HepG2 (cell line): ENCODE results near the gene ATF3. TPM values are rescaled to one million over a fixed set of nuclear protein-coding genes. Genes with fewer than 3 reads are reported as not detected.

Experiments
- ARHGAP35 ChIP-seq: sonication (generic); formaldehyde crosslinking; IDR thresholded peaks from 2 replicates; pipeline ENCODE4 v1.9.0; 2022; ENCODE audit warnings: mild to moderate bottlenecking, inconsistent platforms, moderate library complexity, missing genetic modification reagents, borderline replicate concordance
- GABPA ChIP-seq, 2 experiments: IDR thresholded peaks; 2 replicates each; pipeline ENCODE4 v1.6.1; 2011 to 2016; ENCODE audit warnings: low read depth in 2 of 2, low read length in 1 of 2, missing biosample characterization in 1 of 2, missing genetic modification characterization in 1 of 2
- HNF4G ChIP-seq, 2 experiments: sonication (generic) in 1 of 2; formaldehyde crosslinking in 1 of 2; IDR thresholded peaks; 2 replicates each; pipeline versions ENCODE4 v1.4.0 to v1.6.1; 2011 to 2020; ENCODE audit warnings: borderline replicate concordance in 2 of 2, low read depth in 2 of 2, mild to moderate bottlenecking in 2 of 2, low read length in 1 of 2, missing genetic modification reagents in 1 of 2, moderate library complexity in 1 of 2
- MIER3 ChIP-seq: IDR thresholded peaks from 2 replicates; pipeline ENCODE4 v1.6.1; 2016; ENCODE audit warnings: missing compliant biosample characterization, borderline replicate concordance
- NBN ChIP-seq: fragments of 450-650 bp; conservative IDR thresholded peaks from 2 replicates; pipeline ENCODE4 v1.6.1; 2017
- NCOR1 ChIP-seq: fragments of 200-600 bp; sonication (generic); IDR thresholded peaks from 2 replicates; pipeline ENCODE4 v1.7.0; 2017; ENCODE audit warnings: antibody characterized with exemption, low read length, borderline replicate concordance
- RARA ChIP-seq: IDR thresholded peaks from 2 replicates; pipeline ENCODE4 v1.6.1; 2016; ENCODE audit warnings: missing genetic modification reagents, missing compliant biosample characterization
- SAFB2 ChIP-seq: sonication (generic); formaldehyde crosslinking; IDR thresholded peaks from 2 replicates; pipeline ENCODE4 v1.5.1; 2020; ENCODE audit warnings: missing genetic modification reagents, low read depth, mild to moderate bottlenecking, borderline replicate concordance
- SAP130 ChIP-seq: IDR thresholded peaks from 2 replicates; pipeline ENCODE4 v1.6.1; 2016; ENCODE audit warnings: low read depth
- TBL1XR1 ChIP-seq: fragments of 150-350 bp; IDR thresholded peaks from 2 replicates; pipeline ENCODE4 v1.6.1; 2014; ENCODE audit warnings: borderline replicate concordance, low read length; ENCODE audit not compliant: partially characterized antibody
- ZBTB8A ChIP-seq: sonication (generic); formaldehyde crosslinking; IDR thresholded peaks from 2 replicates; pipeline ENCODE4 v1.4.0; 2020; ENCODE audit warnings: mild to moderate bottlenecking, low read depth, missing genetic modification reagents, borderline replicate concordance
- ZC3H4 ChIP-seq: sonication (generic); formaldehyde crosslinking; IDR thresholded peaks from 2 replicates; pipeline ENCODE4 v1.4.0; 2020; ENCODE audit warnings: missing genetic modification reagents, borderline replicate concordance
- ZNF296 ChIP-seq: sonication (generic); formaldehyde crosslinking; conservative IDR thresholded peaks from 2 replicates; pipeline ENCODE4 v1.5.0; 2020; ENCODE audit warnings: mild to moderate bottlenecking, missing genetic modification reagents
- ZNF550 ChIP-seq: sonication (generic); formaldehyde crosslinking; IDR thresholded peaks from 2 replicates; pipeline ENCODE4 v1.4.0; 2020; ENCODE audit warnings: mild to moderate bottlenecking, missing genetic modification reagents, borderline replicate concordance
- ZNF564 ChIP-seq: sonication (generic); formaldehyde crosslinking; IDR thresholded peaks from 2 replicates; pipeline ENCODE4 v1.8.1; 2023; ENCODE audit warnings: mild to moderate bottlenecking, missing genetic modification reagents
- ZNF589 ChIP-seq: sonication (generic); formaldehyde crosslinking; conservative IDR thresholded peaks from 2 replicates; pipeline ENCODE4 v1.8.0; 2022; ENCODE audit warnings: mild to moderate bottlenecking, moderate library complexity, missing genetic modification reagents
- ZNF773 ChIP-seq: sonication (generic); formaldehyde crosslinking; IDR thresholded peaks from 2 replicates; pipeline ENCODE4 v1.4.0; 2020; ENCODE audit warnings: missing genetic modification reagents, borderline replicate concordance
- polyA plus RNA-seq, 8 experiments: library from polyadenylated mRNA; depleted of rRNA in 3 of 8; stranded (reverse) in 7 of 8; unstranded in 1 of 8; fragments of >200 nt; fragmentation: Illumina TruSeq in 4 of 8; extraction: Trizol in 4 of 8; gene quantifications; 2 replicates each; pipeline versions ENCODE4 v1.2.1 to v1.2.3, GENCODE V29; 2011 to 2016; ENCODE audit warnings: low read depth in 4 of 8, missing spikeins in 1 of 8, mixed read lengths in 1 of 8; ENCODE audit not compliant: insufficient read depth in 1 of 8
- total RNA-seq, 5 experiments: library from RNA; depleted of rRNA; stranded (reverse); fragments of >200 nt; fragmentation: Illumina TruSeq; extraction: Trizol; gene quantifications; 2 replicates each; pipeline ENCODE4 v1.2.3, GENCODE V29; 2016; ENCODE audit warnings: low read depth in 1 of 5
- TF ChIP-seq, protein P1 (sequence below): IDR thresholded peaks from 2 replicates; pipeline ENCODE4 v1.6.1; 2018; ENCODE audit warnings: missing genetic modification reagents, mild to moderate bottlenecking, missing compliant biosample characterization
- TF ChIP-seq, protein P2 (sequence below): sonication (generic); formaldehyde crosslinking; IDR thresholded peaks from 2 replicates; pipeline ENCODE4 v1.5.0; 2020; ENCODE audit warnings: missing genetic modification reagents
- TF ChIP-seq, protein P3 (sequence below): sonication (generic); formaldehyde crosslinking; IDR thresholded peaks from 2 replicates; pipeline ENCODE4 v1.9.0; 2022; ENCODE audit warnings: low read depth, missing genetic modification reagents
- TF ChIP-seq, protein P4 (sequence below): sonication (generic); formaldehyde crosslinking; IDR thresholded peaks from 2 replicates; pipeline ENCODE4 v1.5.0; 2020; ENCODE audit warnings: mild to moderate bottlenecking, missing genetic modification reagents, borderline replicate concordance

ATF3 gene
- total and polyA plus RNA-seq, 2 of the 13 experiments (the other 11 are each of a cell fraction or from before 2014, with no cell fraction given), result 5.0 to 13.0 TPM

DNA sequence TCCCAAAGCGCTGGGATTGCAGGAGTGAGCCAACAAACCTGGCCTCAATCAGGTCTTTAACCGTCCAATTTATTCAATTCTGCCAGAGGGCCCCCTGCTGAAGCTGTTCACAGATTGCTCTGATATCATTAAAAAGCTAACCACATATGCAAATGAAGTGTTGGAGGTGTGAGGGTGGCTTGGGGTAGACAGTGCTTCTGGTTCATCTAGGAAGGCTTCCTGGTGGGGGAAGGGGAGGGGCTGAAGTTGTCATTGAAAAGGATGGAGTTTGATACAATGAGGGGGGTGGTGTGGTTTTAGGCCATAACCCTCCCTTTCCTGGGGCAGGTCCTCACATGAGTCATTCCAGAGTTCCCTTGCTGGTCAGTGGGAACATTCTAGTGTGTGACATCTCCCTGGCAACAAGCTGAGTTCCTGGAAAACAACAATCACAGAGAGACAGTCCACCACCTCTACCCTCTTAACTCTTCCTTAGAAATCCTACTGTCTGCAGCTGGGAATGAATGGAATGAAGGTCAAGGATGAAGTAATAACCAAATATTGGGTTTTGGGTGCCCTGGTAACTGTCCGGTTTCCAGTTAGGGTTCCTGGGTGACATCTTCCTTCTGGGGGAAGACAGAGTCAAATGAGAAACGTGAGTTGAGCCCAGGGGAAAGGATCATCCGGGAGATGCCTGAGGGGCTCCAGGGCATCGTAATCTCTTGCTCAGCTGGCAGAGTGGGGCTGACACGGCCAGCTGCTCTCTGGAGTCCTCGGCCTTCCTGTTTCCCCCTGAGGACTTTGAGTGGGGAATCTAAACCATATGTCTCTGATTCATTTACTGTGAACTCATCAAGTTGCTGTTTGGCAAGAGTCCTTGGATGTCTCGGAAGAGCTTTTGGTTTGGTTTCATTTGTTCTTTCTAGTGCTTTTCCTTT, 58.9 kb downstream of the ATF3 start (continued):
- TF ChIP-seq HNF4G (IDR thresholded peaks at IDR 0.05; ENCODE audit: borderline replicate concordance, low read depth, low read length) (no peak), HNF4G (CRISPR knock-in tag; IDR thresholded peaks at IDR 0.05; ENCODE audit: borderline replicate concordance, low read depth) (no peak), NBN (no peak), ZNF550 (CRISPR knock-in tag) (no peak), RARA (CRISPR knock-in tag) (peak; percentile 21; the same call in 1 of the 2 replicates), SAFB2 (CRISPR knock-in tag) (no peak), ZNF773 (CRISPR knock-in tag) (no peak), ZNF564 (CRISPR knock-in tag) (no peak), NCOR1 (peak; percentile 29; the same call in 1 of the 2 replicates), ZBTB8A (CRISPR knock-in tag) (no peak), ZNF589 (no peak), SAP130 (CRISPR knock-in tag) (0 out of 2 replicates have a peak, but pooled peaks have one; percentile 31), MIER3 (CRISPR knock-in tag) (no peak), GABPA (IDR thresholded peaks at IDR 0.05; ENCODE audit: low read depth, low read length) (no peak), GABPA (CRISPR knock-in tag; IDR thresholded peaks at IDR 0.05; ENCODE audit: low read depth) (no peak), ZC3H4 (CRISPR knock-in tag) (no peak), ZNF296 (no peak), ARHGAP35 (CRISPR knock-in tag) (no peak), TBL1XR1 (peak; percentile 33)
- TF ChIP-seq, protein P1, sequence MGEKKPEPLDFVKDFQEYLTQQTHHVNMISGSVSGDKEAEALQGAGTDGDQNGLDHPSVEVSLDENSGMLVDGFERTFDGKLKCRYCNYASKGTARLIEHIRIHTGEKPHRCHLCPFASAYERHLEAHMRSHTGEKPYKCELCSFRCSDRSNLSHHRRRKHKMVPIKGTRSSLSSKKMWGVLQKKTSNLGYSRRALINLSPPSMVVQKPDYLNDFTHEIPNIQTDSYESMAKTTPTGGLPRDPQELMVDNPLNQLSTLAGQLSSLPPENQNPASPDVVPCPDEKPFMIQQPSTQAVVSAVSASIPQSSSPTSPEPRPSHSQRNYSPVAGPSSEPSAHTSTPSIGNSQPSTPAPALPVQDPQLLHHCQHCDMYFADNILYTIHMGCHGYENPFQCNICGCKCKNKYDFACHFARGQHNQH (CRISPR knock-in tag), result peak; percentile 35; the same call in 1 of the 2 replicates
- TF ChIP-seq, protein P2, sequence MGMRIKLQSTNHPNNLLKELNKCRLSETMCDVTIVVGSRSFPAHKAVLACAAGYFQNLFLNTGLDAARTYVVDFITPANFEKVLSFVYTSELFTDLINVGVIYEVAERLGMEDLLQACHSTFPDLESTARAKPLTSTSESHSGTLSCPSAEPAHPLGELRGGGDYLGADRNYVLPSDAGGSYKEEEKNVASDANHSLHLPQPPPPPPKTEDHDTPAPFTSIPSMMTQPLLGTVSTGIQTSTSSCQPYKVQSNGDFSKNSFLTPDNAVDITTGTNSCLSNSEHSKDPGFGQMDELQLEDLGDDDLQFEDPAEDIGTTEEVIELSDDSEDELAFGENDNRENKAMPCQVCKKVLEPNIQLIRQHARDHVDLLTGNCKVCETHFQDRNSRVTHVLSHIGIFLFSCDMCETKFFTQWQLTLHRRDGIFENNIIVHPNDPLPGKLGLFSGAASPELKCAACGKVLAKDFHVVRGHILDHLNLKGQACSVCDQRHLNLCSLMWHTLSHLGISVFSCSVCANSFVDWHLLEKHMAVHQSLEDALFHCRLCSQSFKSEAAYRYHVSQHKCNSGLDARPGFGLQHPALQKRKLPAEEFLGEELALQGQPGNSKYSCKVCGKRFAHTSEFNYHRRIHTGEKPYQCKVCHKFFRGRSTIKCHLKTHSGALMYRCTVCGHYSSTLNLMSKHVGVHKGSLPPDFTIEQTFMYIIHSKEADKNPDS (CRISPR knock-in tag), result no peak
- TF ChIP-seq, protein P3, sequence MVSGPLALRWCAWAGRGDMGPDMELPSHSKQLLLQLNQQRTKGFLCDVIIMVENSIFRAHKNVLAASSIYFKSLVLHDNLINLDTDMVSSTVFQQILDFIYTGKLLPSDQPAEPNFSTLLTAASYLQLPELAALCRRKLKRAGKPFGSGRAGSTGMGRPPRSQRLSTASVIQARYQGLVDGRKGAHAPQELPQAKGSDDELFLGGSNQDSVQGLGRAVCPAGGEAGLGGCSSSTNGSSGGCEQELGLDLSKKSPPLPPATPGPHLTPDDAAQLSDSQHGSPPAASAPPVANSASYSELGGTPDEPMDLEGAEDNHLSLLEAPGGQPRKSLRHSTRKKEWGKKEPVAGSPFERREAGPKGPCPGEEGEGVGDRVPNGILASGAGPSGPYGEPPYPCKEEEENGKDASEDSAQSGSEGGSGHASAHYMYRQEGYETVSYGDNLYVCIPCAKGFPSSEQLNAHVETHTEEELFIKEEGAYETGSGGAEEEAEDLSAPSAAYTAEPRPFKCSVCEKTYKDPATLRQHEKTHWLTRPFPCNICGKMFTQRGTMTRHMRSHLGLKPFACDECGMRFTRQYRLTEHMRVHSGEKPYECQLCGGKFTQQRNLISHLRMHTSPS (CRISPR knock-in tag), result no peak
- TF ChIP-seq, protein P4, sequence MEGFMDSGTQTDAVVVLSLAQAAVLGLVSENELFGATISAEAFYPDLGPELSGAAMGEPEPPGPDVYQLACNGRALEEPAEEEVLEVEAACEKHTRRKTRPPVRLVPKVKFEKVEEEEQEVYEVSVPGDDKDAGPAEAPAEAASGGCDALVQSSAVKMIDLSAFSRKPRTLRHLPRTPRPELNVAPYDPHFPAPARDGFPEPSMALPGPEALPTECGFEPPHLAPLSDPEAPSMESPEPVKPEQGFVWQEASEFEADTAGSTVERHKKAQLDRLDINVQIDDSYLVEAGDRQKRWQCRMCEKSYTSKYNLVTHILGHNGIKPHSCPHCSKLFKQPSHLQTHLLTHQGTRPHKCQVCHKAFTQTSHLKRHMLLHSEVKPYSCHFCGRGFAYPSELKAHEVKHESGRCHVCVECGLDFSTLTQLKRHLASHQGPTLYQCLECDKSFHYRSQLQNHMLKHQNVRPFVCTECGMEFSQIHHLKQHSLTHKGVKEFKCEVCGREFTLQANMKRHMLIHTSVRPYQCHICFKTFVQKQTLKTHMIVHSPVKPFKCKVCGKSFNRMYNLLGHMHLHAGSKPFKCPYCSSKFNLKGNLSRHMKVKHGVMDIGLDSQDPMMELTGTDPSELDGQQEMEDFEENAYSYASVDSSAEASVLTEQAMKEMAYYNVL (CRISPR knock-in tag), result no peak
